NCI-H2171 treated with DMSO at 0.1 percent for 48 hours (cell line): ENCODE measurements around the gene CACNG6.
"Not testable (repeated sequence)": the region's sequence is repeated elsewhere in the genome, so short reads cannot be mapped to it uniquely, and the experiment has no call there.

Source experiments
- DNase-seq: peaks from one replicate; lab custom pipeline; 2025; lab: John Stamatoyannopoulos, UW

Gene CACNG6

GRCh38 chr19:53991224-53992113 lies at the start of gene CACNG6:
TSS of gene CACNG6 (plus strand) at chr19:53991637. CDS start at chr19:53992878, 1,241 bp downstream.
- no peak for DNase-seq

GRCh38 chr19:53942001-53942786 lies 49.2 kb upstream of the CACNG6 start:
- no peak for DNase-seq

- DNase-seq: no peak
Measured at GRCh38 chr19:53944416-53944815, 47.0 kb upstream of the CACNG6 start.

GRCh38 chr19:53944933-53945332 lies 46.5 kb upstream of the CACNG6 start:
- DNase-seq: no peak

GRCh38 chr19:53945441-53945840 lies 46.0 kb upstream of the CACNG6 start:
- no peak for DNase-seq

- no peak for DNase-seq
Measured at GRCh38 chr19:53945998-53946397, 45.4 kb upstream of the CACNG6 start.

GRCh38 chr19:53947624-53948023 lies 43.8 kb upstream of the CACNG6 start:
- DNase-seq: no peak

- not testable (repeated sequence) for DNase-seq
Measured at GRCh38 chr19:53948611-53949010, 42.8 kb upstream of the CACNG6 start.

- no peak for DNase-seq
Measured at GRCh38 chr19:53951436-53951835, 40.0 kb upstream of the CACNG6 start.

- no peak for DNase-seq
Measured at GRCh38 chr19:53951947-53952346, 39.5 kb upstream of the CACNG6 start.

GRCh38 chr19:53953383-53953782 lies 38.1 kb upstream of the CACNG6 start:
- DNase-seq: no peak

GRCh38 chr19:53957448-53958167 lies 33.8 kb upstream of the CACNG6 start:
- no peak for DNase-seq

- DNase-seq: no peak
Measured at GRCh38 chr19:53958168-53958571, 33.3 kb upstream of the CACNG6 start.

- DNase-seq: no peak
Measured at GRCh38 chr19:53958823-53959757, 32.3 kb upstream of the CACNG6 start.

GRCh38 chr19:53960187-53960586 lies 31.2 kb upstream of the CACNG6 start:
- no peak for DNase-seq

GRCh38 chr19:53960886-53961285 lies 30.6 kb upstream of the CACNG6 start:
- DNase-seq: no peak

- DNase-seq: no peak
Measured at GRCh38 chr19:53961523-53962356, 29.7 kb upstream of the CACNG6 start.

- DNase-seq: no peak
Measured at GRCh38 chr19:53962887-53963431, 28.5 kb upstream of the CACNG6 start, which contains the start of gene CACNG8. TSS of gene CACNG8 (plus strand) at chr19:53962937.

GRCh38 chr19:53965091-53965490 lies 26.3 kb upstream of the CACNG6 start:
- no peak for DNase-seq

GRCh38 chr19:53966931-53967330 lies 24.5 kb upstream of the CACNG6 start:
- DNase-seq: no peak
